HG03060 (cell line): ENCODE data around the gene PERCC1.
"Not testable (repeated sequence)": the region's sequence is repeated elsewhere in the genome, so short reads cannot be mapped to it uniquely, and the experiment has no call there.

Experiments
- ATAC-seq: cut with Tn5 transposase; IDR thresholded peaks from one replicate; pipeline ENCODE4 v1.9.1; 2021; ENCODE audit warnings: low read depth, moderate number of reproducible peaks; ENCODE audit not compliant: unreplicated experiment

Gene PERCC1

GRCh38 chr16:1433263-1433560 is 2.3 kb downstream of the PERCC1 start:
- ATAC-seq = no peak

GRCh38 chr16:1433756-1434155 is 2.9 kb downstream of the PERCC1 start:
- ATAC-seq = no peak

- no peak for ATAC-seq
Observed at GRCh38 chr16:1434644-1435592, 4.0 kb downstream of the PERCC1 start.

GRCh38 chr16:1435921-1436697 is 5.2 kb downstream of the PERCC1 start:
- ATAC-seq = no peak

- no peak for ATAC-seq
Observed at GRCh38 chr16:1436731-1437355, 6.0 kb downstream of the PERCC1 start.

- ATAC-seq = no peak
Observed at GRCh38 chr16:1437606-1438005, 6.7 kb downstream of the PERCC1 start.

- ATAC-seq = no peak
Observed at GRCh38 chr16:1438229-1439057, 7.6 kb downstream of the PERCC1 start.

- no peak for ATAC-seq
Observed at GRCh38 chr16:1439058-1439698, 8.3 kb downstream of the PERCC1 start.

GRCh38 chr16:1439699-1440074 is 8.8 kb downstream of the PERCC1 start:
- not testable (repeated sequence) for ATAC-seq

GRCh38 chr16:1441391-1441829 is 10.5 kb downstream of the PERCC1 start:
- ATAC-seq = no peak

GRCh38 chr16:1442697-1443096 is 11.8 kb downstream of the PERCC1 start:
- ATAC-seq = no peak

- ATAC-seq = no peak
Observed at GRCh38 chr16:1443403-1443973, 12.6 kb downstream of the PERCC1 start.

- no peak for ATAC-seq
Observed at GRCh38 chr16:1443980-1444729, 13.3 kb downstream of the PERCC1 start, which contains the start of gene CCDC154. TSS of gene CCDC154 (minus strand) at chr16:1444556. CDS start at chr16:1444322, 234 bp downstream.

GRCh38 chr16:1444730-1445517 is 14.0 kb downstream of the PERCC1 start:
- ATAC-seq = no peak

GRCh38 chr16:1445518-1446203 is 14.8 kb downstream of the PERCC1 start:
- no peak for ATAC-seq

- ATAC-seq = no peak
Observed at GRCh38 chr16:1446296-1447080, 15.6 kb downstream of the PERCC1 start.

GRCh38 chr16:1447965-1448364 is 17.1 kb downstream of the PERCC1 start:
- no peak for ATAC-seq
